ENCODE results near the gene RABL2B.
A peak's percentile ranks its signal among the peaks of the same experiment; 100 is the strongest.
"Not testable (repeated sequence)": the region's sequence is repeated elsewhere in the genome, so short reads cannot be mapped to it uniquely, and the experiment has no call there.

The RABL2B gene

GRCh38 chr22:50783033-50783879 lies at the start of gene RABL2B:
Gene RABL2B (minus strand): TSS chr22:50783636. CDS start chr22:50782294, 1,342 bp downstream.
- peak; percentile 42 for DNase-seq (ENCODE audit: low read depth, low spot score)

GRCh38 chr22:50786936-50787335 lies 3.5 kb upstream of the RABL2B start:
- DNase-seq (ENCODE audit: low read depth, low spot score) = not testable (repeated sequence)

- not testable (repeated sequence) for DNase-seq (ENCODE audit: low read depth, low spot score)
Measured at GRCh38 chr22:50785289-50785688, 1.9 kb upstream of the RABL2B start.

GRCh38 chr22:50783880-50784276 lies 442 bp upstream of the RABL2B start:
- not testable (repeated sequence) for DNase-seq (ENCODE audit: low read depth, low spot score)

- DNase-seq (ENCODE audit: low read depth, low spot score) = not testable (repeated sequence)
Measured at GRCh38 chr22:50782253-50782652, 1.2 kb downstream of the RABL2B start.

- DNase-seq (ENCODE audit: low read depth, low spot score) = not testable (repeated sequence)
Measured at GRCh38 chr22:50780244-50780643, 3.2 kb downstream of the RABL2B start.

GRCh38 chr22:50777631-50778030 lies 5.8 kb downstream of the RABL2B start:
- DNase-seq (ENCODE audit: low read depth, low spot score) = not testable (repeated sequence)

GRCh38 chr22:50775132-50775531 lies 8.3 kb downstream of the RABL2B start:
- peak; percentile 7 for DNase-seq (ENCODE audit: low read depth, low spot score)

GRCh38 chr22:50764288-50764687 lies 19.1 kb downstream of the RABL2B start:
- not testable (repeated sequence) for DNase-seq (ENCODE audit: low read depth, low spot score)

GRCh38 chr22:50761829-50762228 lies 21.6 kb downstream of the RABL2B start:
- not testable (repeated sequence) for DNase-seq (ENCODE audit: low read depth, low spot score)

GRCh38 chr22:50759597-50760341 lies 23.7 kb downstream of the RABL2B start:
- DNase-seq (ENCODE audit: low read depth, low spot score) = not testable (repeated sequence)

GRCh38 chr22:50756949-50757491 lies 26.4 kb downstream of the RABL2B start:
- not testable (repeated sequence) for DNase-seq (ENCODE audit: low read depth, low spot score)

- not testable (repeated sequence) for DNase-seq (ENCODE audit: low read depth, low spot score)
Measured at GRCh38 chr22:50756406-50756805, 27.0 kb downstream of the RABL2B start.

GRCh38 chr22:50755251-50755650 lies 28.2 kb downstream of the RABL2B start:
- DNase-seq (ENCODE audit: low read depth, low spot score) = not testable (repeated sequence)

- not testable (repeated sequence) for DNase-seq (ENCODE audit: low read depth, low spot score)
Measured at GRCh38 chr22:50749302-50750074, 33.9 kb downstream of the RABL2B start.

- not testable (repeated sequence) for DNase-seq (ENCODE audit: low read depth, low spot score)
Measured at GRCh38 chr22:50748630-50749029, 34.8 kb downstream of the RABL2B start.

GRCh38 chr22:50747521-50747920 lies 35.9 kb downstream of the RABL2B start:
- DNase-seq (ENCODE audit: low read depth, low spot score) = not testable (repeated sequence)

- DNase-seq (ENCODE audit: low read depth, low spot score) = not testable (repeated sequence)
Measured at GRCh38 chr22:50744424-50744823, 39.0 kb downstream of the RABL2B start.

GRCh38 chr22:50740714-50741113 lies 42.7 kb downstream of the RABL2B start:
- not testable (repeated sequence) for DNase-seq (ENCODE audit: low read depth, low spot score)

GRCh38 chr22:50739894-50740293 lies 43.5 kb downstream of the RABL2B start:
- no peak for DNase-seq (ENCODE audit: low read depth, low spot score)

GRCh38 chr22:50739279-50739691 lies 44.2 kb downstream of the RABL2B start:
- DNase-seq (ENCODE audit: low read depth, low spot score) = no peak

All from brain pericyte (primary cell).